ENCODE measurements around the gene PARS2.

PARS2 gene

DNA sequence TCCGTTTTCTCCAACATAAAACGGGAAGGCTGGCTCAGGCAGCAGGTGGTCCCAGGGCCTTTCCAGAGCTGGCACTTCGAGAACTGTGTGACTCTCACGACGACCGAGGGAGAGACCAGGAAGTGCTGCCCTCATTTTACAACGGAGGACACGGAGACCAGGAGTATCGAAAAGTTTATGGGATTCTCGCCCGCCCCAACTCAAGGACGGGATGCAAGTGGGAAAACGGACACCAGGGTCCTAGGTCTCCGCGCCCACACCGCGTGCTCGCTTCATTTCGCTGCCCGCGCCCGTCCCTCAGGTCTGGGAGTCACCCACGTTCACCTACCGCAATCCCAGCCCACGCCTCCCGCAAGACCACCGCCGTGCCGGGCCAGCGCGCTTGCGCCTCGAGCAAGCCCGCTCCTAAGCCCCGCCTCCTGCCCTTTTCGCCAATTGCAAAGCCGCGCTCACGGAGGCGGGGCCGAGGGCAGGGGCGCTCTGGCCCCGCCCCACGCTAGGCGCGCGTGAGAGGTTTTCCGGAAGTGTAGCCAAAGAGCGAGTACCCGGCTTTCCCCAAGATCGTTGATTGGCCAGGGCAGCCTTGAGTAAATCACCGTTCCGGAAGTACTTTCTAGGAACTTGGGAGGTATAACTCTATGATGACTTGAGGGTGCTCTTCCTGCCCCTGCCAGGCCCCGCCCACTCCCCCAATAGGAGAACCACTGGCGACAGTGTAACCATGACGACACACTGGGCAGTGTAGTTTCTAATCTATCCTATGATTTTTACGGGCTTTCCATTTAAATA, at the start of gene PARS2:
Gene PARS2 (minus strand): TSS at position 391 of the 789 bp plus-strand sequence. CDS start 5,362 bp downstream, outside the sequence.
- peak; percentile 99 for DNase-seq

DNA sequence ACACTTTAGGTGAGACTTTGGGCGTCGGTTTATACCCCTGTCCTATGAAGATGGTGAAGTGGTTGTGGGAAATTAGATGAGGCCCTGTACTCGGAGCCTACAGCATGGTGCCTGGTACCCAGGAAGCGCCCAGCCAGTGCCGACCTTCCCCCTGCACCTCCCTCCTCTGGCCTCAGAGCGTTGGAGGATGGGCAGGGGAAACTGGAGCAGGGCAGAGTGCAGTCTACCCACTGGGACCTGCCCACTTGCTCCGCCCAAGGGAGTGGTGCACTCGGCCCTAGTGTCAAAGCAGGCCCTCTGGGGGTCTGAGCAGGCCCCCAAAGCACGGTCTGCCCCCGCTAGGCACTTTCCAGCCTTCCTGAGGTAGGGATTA, 49.8 kb upstream of the PARS2 start:
- DNase-seq, result no peak

DNA sequence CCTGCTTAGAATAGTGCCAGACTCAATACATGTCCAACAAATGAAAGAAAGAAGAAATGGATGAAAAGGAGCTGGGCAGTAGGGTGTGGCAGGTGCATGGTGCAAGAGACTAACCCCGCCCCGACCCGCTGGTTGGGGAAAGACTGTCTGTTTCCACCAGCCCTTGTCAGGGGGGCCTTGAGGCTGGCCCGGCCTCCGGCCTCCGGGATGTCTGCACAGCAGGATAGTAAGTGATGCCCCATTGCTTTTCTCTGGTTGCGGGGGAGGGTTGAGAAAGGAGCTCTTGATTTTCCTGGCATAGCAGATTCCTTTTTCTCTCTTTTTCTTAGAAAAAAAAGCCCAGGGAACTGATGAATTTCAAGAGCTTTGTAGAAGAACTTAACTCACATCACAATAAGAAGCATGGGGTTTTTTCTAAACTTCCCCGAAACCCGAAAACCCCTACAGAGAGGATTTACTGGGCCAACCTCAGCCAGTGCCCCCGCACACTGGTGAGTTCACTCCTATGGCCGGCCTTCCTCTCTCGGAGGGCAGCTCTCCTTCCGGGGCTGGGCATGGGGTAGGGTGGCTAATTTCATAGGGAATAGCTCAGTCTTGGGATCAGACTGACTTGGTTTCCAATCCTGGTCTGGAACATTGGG, 49.3 kb upstream of the PARS2 start:
- DNase-seq, result no peak

DNA sequence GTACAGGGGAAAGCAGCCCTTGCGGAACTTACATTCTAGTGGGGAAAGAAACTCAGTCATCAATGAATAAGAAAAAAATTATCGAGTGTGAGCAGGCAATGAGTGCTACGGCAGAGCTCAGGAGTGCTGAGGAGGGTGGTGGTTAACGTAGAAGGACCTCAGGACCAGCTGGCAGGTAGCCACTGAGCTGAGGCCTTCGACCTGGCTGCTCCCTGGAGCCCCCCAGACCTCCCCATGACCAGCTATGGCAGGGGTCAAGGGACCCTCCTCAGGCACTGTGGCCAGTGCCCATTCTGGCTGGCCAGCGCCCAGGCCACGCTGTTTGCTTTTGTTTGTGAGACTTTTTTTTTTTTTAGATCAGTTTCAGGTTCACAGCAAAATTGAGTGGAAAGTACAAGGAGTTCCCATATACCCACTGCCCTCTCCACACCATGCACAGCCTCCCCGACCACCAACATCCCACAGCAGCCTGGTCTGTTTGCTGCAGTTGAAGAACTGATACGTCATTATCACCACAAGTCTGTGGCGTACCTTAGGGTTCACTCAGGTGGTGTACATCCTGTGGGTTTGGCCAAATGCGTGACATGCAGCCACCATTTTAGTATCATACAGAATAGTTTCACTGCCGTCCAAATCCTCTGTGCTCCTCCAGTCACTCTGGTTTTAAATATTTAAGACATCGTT, 48.6 kb upstream of the PARS2 start:
- DNase-seq, result no peak

DNA sequence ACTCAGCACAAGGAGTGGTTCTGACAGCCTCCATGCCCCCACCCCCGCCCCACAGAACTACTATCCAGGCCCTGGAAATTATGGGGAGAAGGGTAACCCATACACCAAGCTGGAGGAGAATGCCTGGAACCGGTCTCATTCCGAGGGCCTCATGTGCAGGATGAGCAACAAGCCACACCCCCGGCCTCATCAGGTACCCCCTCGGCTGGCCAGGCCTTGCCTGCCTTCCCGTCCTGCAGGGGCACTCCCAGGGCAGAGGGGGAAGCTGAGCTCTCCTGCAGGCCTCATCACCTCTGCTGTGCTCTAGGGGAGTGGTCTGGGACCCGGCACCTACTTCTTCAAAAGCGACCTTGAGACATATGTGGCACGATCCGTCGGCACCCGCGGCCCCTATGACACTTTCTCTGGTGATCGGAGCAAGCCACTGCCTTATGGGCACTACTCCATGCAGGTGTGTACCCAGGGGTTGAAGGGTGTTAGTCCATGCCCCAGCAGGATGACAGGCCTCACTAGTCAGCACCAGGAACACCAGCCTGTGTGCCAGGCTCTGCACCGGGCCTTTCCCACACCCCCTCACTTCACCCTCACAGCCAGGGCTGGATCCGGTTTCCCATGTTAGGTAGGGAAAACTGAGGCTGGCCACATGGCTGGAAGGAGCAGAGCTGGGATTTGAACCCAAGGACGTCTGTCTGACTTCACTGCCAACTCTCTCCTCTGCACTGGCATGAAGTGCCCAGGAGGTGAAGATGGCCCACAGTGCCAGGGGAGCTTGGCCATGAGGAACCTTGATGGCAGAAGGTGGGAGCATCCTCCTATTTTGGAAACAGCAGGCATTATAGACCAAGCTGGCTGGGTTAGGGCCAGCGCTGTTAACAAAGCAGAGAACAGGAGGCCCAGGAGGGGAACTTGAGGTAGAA, 47.7 kb upstream of the PARS2 start:
- no peak for DNase-seq

DNA sequence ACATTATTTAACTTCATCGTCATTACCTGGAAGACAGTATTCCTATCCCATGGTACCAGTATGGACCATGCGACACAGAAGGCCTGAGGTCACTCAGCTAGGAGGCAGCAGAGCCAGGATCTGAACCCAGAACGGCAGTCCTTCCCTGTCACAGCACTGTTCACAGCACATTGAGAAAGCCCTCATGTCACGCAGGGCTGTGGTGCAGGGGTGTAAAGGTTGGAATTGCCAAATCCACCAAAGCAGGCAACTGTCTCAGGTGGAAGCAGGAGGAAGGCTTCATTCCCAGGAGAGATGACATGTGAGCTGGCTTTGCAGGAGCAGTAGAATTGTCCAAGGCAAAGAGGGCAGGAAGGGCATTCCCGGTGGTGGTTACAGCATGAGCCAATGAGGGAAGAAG, 46.7 kb upstream of the PARS2 start:
- DNase-seq, result no peak

DNA sequence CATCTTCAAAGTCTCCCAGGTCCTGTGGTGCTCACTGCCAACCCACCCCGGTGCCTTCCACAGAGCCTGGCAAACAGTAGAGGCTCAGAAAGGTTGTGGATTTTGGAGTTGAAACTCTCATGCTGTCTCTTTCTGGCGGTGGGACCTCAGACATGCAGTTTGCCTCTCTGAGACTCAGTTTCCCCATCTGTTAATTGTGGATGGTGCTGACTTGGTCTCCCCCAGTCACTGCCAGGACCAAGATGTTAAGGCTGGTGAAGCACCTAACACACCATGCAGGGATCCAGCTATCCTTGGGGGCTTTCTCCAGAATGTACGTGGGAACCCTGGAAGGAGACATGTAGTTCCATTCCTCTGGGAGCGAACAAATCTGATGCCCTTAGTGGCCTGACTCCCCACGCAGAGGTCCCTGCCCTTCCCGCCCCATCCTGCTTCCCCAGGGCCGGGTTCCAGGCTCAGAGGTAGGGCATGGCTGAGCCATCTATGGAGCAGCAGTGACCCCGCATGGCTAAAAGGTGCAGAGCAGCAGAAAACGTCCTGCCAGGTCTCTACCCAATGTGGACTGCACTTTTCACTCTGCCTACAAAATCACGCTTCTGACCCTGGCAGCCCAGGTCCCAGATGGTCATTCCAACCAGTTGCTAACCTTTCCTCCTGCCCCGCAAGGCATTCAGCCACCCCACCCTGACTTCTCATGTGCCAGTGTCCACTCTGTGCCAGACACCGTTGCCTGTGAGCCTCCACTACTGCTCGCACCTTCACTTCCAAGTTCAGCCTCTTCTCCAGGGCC, 46.0 kb upstream of the PARS2 start:
- peak; percentile 41 for DNase-seq

DNA sequence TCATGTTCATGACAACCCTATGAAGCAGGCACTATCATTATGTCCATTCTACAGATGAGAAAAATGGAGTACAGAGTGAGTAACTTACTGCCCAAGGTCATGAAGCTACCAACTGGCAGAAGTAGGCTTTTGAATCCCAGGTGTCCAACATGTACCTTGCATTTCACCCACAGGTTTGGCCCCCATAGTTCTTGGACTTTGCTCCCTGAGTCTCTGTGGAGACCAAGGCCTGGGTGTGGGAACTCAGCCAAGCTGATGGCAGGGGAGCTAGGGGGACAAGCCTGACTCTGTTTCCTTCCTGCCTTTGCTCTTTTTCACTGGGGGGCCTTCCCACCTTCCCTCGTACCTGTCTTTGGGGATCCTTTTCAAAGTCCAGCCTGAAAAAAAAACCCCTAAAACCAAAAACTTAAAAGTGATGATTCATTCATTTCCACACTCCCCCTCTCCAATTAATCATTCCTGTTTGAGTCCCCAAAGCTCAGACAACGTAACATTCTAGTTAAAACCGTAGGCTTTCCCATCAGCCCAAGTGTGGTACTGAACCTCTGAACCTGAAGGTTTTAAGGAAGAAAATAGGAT, 45.3 kb upstream of the PARS2 start:
- no peak for DNase-seq

DNA sequence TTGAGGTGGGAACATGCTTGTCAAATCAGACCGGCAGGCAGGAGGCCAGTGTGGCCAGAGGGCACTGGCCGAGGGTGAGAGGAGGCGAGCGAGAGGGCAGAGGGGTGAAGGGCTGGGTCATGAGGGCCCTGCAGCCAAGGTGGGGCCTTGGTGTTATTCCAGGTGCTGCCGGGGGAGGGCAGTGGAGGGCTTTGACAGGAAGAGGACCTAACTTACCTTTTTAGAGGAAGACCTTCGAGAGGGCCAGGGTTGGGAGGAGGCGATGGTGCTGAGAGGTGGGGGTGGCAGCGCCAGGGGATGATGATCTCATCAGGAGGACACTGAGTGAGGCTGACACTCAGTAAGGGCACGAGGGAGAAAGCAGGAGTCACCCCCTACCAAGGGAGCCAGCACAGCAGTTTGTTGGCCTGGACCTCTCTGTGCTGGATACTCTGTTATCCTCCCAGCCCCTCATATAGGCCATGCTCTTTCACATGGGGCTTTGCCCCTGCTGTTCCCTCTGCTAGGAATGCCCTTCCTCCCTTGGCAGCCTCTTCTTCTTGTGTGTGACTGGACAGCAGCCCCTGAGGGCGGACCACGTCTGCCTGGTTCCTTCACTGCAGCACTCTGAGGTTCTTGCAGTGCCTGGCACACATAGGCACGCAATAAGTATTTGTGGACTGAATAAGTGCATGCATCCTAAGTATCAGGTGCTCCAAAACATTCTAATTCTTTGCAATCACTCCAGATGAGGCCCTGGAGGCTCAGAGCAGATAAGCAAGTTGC, 44.3 kb upstream of the PARS2 start:
- DNase-seq, result no peak

DNA sequence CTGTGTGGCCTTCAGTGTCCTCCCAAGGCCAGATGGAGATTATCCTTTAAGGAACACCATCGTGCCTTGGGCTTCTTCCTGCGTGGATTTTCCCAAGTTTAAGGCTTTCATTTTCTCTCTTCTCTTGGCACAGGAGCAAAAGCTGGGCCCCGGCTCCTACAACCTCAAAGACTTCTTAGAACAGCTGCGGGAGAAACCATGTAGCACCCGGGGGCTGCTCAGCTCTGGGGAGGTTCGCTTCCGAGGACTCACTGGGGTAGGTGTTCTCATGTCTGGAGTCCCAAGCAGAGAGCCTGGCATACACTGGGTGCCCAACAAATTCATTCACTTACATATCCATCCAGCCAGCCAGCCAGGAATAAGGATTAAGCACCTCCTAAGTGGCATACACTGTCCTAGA, 43.4 kb upstream of the PARS2 start:
- DNase-seq, result no peak

DNA sequence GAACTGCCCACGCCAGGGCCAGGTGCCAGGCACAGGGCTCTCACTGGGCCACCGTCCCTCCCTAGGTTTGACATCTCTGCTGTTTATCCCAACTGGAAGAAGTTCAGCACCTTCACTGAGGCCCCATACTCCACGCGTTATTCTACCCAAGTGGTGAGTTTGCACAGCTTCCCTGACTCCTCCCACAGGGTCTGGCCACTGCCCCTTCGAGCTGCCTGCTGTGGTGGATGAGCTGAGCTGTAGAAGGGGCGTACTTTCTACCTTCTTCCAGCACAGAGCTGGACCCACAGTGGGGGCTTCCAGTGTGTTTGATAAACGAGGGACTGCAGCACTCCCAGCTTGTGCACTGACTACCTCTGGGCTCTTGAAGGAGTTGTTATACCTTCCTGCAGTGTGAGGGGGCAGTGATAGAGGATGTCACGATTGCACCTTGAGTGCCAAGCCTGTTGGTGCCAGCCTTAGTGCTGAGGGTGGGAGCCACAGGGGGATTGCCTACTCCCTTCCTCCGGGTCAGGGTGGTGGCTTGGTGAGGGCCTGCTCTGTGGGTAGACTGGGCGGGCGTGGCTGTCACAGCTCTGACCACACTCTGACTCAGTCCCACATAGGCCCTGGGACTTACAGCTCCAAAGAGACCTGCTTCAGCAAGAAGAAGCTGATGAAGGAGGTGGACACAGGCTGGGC, 42.7 kb upstream of the PARS2 start:
- no peak for DNase-seq

DNA sequence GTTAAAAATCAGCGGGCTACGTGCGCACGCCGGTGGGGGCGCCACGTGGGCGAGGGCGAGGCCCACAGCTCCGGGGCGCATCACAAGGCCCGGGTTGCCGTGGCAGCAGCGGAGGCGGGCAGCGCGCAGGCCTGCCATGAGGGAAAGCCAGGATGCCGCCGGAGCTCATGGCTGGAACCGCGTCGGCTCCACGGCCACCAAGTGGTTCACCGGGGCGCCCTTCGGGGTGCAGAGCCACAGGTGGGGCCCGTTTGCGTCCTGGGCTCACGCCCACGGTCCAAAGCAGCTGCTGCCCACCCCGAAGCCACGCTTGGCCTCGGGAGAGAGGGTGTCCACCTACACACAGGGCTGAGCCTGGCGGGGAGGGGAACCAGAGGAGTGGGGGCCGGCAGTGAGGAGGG, 41.7 kb upstream of the PARS2 start:
- no peak for DNase-seq

DNA sequence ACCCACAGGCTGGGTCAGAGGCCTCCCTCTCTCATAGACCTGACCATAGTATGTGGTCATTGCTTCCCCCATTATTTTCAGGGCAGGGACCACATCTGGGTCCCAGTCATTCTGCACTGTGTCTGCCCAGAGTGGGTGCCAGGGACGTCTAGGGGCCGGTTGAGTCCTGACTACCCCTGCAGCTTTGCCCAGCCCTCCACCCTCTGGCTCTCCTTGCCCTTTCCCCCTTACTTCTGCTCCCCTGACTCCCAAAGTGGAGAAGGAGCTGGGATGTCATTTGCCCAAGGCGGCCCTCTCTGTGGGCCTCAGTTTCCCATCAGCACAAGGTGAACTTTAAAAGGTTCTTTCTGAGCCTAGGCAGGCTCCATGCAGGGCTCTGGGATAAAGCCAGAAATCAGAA, 41.1 kb upstream of the PARS2 start:
- DNase-seq, result no peak

DNA sequence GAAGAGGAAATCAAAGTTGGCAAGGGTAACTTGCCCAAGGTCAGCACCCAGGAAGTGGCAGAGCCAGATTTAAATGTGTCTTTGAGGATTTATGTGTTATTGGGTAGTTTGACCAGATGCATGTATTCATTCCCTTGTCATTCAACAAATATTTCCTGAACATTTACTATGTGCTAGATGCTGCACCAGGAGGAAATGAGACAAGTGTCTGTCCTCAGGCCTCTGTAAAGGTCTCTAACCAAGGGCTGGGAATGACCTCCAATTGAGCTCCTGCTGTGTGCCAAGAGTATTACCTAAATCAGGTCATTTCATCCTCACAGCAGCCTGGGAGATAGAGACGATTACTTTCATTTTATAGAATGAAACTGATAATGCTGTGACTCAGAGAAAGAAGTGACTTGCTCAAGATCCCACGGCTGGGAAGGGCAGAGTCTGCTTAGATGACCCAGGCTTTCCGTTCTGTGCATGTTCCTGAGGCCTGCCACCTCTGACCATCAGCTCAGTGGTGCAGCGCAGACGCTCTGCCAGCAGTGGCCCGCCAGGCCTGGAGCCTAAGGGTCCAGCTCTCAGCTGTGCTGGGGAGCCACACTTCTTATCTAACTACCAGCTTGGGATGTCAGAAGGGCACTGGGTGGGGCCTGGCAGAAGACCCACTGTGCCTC, 40.3 kb upstream of the PARS2 start:
- no peak for DNase-seq

DNA sequence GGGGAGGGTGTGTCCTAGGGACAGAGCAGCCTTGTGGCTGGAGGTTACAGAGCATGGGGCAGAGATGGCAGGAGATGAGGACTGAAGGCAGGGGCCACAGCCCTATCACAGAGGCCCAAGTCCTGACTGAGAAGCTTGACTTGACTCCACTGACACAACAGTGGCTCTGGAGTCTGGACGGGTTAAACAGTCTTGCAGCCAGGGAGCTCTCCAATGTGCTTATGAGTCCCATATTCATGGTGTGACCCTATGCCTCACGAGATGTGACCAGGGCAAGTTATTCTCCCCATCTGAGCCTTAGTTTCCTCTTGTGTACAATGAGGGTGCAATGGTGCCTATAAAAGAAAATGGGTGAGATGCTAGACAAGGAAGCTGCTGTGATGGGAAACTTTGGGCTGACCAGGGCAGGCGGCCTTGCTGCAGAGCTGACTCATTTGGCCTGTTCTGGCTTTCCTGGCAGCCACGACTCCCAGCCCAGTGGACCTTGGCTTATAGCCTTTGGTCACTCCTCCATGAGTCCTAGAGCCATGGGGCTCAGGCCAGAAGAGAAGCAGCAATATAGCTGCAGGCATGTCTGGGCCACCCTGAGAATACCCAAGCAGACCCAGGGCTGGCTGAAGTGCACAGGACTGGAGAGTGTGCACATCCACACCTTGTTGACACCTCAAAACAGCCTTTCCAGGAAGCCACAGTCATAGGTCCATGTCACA, 39.6 kb upstream of the PARS2 start:
- no peak for DNase-seq

DNA sequence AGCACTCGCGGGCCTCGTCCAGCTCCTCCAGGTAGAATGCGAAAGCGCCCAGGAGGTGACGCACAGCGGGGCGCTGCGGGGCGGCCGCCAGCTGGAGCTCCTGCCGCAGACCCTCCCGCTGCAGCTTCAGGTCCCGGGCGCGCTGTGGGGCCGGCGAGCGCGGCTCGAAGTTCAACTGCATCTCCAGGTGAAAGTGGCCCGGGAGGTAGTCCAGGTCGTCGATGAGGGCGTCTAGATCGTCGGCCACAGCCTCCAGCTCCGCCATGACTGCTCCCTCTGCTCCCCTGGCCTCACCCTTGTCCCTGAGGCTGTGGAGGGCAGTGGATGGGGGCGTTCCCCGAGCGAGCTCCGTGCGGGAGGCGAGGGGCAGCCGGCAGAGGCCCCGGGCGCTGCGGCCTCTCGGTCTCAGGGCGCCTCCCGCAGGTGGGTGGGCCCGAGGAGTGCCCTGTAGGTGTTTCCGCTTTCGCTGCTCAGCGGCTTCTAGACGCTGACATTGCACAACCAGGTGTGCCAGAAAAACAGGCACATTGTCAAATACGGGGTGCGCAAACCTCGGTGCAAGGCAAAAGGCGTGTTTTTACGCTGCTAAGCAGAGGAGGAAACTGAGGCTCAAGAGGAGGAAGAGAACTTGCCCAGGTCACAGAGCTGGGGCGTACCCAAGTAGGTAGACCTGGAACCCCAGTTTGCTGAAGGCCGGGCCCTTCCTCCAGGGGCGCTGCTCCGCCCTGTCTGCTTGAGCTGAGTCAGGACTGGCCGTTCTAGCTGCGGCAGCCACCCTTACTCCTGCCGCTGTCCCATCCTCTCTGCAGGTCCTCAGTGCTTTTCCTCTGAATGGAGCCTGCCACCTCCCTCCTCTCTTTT, 36.8 kb upstream of the PARS2 start, which contains the start of gene TTC22:
Gene TTC22 (minus strand): TSS at position 425 of the 861 bp plus-strand sequence. CDS start 160 bp downstream, at position 265.
- DNase-seq, result no peak

DNA sequence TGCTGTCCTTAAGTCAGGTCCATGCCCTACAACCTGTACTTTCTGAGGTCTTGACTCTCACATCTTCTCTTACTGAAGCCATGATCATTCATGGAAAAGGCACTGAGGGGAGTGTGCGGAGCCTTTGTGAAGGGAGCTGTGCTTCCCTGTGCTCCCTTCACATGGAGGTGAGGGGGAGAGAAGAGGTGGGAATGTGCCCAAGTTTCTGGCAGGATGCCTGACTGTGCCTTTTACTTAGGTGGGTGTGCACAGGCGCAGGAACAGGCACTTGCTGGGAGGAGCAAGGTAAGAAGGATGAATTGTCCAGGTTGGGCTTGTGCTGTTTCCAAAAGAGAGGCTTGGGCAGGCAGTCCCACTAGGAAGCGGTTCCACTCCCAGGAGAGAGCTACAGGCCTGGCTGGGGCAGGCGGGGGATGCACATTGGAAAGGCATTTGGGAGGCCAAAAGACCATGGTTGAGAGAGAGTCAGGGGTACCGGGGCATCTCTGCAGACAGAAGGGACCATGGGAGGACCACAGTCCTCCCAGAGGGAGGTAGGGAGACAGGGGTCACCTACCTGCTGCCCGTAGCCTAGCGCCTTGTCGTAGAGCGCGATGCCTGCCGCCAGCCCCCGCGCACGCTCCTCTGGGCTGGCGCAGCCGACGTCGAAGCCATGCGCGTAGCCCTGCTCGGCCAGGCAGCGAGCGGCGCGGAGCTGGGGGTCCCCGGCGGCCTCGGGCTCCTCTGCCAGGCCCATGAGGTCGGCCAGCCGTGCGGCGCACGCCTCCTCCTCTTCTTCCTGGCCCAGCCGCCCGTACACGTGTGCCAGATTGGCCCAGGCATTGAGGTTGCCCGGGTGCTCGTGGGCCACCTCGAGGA, 35.9 kb upstream of the PARS2 start:
- DNase-seq, result no peak
